B cell (primary cell): ENCODE data around the gene FILIP1.

ENCODE experiments used
- CTCF ChIP-seq: fragments of 200-600 bp; IDR thresholded peaks from one replicate; pipeline ENCODE4 v1.8.0; 2022; ENCODE audit warnings: antibody characterized with exemption, mild to moderate bottlenecking
- EZH2 ChIP-seq: IDR thresholded peaks from 2 replicates; pipeline ENCODE4 v1.6.1; 2012; ENCODE audit warnings: borderline replicate concordance, low read depth, mild to moderate bottlenecking, moderate library complexity, low read length; ENCODE audit not compliant: insufficient read depth, poor library complexity, severe bottlenecking

DNA sequence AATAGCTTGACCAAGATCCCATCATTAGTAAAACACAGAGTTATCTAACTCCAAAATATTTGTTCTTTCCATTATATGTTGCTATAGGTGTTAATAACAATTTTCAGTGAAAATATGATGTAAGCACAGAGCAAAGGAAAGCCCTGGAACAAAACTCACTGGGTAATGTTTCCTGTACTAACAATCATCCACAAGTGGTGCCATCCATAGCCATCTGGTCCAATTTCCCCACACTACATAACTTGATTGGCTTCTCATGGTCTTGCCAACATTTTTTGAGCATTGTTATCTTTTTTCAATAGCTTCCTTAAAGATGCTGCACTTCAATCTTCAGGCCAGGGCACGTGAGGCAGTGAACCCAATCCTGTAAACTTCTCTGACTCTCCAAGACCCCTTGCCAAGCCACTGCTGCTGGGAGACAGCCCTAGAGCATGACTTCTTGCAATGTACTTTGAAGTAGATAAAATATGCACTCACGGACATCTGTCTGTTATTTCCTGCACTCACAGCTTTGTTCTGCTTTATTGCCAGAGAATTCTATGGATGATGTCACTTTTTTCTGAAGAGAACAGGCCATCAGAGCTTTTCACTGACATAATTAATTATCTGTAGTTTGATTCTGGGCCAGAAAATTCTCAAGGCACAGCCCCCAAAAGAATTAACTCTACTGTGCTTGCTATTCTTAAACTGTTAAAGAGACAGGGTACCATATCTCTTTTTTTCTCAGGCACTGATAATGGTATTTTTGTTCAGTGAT, 111.5 kb downstream of the FILIP1 start:
- no peak for TF ChIP-seq CTCF
- TF ChIP-seq EZH2, result no peak
